ENCODE results near the gene TMEM154.

Gene TMEM154

DNA sequence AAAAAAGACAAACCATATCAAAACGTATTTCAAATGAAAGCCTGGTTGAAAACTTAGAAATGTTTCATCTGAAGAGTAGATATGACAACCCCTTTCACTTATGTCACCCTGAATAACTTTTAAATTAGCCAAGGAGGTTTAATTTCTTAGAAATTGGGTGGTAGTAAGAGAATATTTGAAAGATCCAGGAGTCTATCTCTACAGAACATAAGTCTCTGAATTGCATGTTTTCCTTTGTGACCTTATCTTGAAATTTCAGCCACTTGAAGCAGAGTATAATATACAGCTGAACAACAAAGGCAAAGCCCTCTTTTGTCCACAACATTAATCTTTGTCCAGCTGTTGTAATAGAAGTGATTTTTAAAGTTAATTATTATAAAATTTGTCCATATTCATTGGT is 49.5 kb downstream of the TMEM154 start:
- TF ChIP-seq RAD21 (IDR thresholded peaks at IDR 0.05; ENCODE audit: low read depth) (no peak), FOXM1 (IDR thresholded peaks at IDR 0.05; ENCODE audit: borderline replicate concordance, low read depth) (no peak)

DNA sequence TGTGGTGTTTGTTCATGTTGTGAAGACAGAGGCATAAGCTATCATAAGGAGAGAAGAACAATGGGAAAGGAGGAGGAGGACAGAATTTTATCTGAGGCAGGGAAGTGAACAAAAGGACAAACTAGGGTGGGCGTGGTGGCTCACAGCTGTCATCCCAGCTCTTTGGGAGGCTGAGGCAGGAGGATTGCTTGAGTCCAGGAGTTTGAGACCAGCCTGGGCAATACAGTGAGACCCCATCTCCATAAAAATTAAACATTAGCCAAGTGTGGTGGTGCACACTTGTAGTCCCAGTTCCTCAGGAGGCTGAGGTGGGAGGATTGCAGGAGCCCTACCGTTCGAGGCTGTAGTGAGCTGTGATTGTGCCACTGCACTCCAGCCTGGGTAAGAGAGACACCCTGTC is 49.9 kb downstream of the TMEM154 start:
- TF ChIP-seq RAD21 (IDR thresholded peaks at IDR 0.05; ENCODE audit: low read depth) = no peak
- TF ChIP-seq ZBTB7A (IDR thresholded peaks at IDR 0.05; ENCODE audit: low read depth) = no peak
- TF ChIP-seq, protein P1, sequence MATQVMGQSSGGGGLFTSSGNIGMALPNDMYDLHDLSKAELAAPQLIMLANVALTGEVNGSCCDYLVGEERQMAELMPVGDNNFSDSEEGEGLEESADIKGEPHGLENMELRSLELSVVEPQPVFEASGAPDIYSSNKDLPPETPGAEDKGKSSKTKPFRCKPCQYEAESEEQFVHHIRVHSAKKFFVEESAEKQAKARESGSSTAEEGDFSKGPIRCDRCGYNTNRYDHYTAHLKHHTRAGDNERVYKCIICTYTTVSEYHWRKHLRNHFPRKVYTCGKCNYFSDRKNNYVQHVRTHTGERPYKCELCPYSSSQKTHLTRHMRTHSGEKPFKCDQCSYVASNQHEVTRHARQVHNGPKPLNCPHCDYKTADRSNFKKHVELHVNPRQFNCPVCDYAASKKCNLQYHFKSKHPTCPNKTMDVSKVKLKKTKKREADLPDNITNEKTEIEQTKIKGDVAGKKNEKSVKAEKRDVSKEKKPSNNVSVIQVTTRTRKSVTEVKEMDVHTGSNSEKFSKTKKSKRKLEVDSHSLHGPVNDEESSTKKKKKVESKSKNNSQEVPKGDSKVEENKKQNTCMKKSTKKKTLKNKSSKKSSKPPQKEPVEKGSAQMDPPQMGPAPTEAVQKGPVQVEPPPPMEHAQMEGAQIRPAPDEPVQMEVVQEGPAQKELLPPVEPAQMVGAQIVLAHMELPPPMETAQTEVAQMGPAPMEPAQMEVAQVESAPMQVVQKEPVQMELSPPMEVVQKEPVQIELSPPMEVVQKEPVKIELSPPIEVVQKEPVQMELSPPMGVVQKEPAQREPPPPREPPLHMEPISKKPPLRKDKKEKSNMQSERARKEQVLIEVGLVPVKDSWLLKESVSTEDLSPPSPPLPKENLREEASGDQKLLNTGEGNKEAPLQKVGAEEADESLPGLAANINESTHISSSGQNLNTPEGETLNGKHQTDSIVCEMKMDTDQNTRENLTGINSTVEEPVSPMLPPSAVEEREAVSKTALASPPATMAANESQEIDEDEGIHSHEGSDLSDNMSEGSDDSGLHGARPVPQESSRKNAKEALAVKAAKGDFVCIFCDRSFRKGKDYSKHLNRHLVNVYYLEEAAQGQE (IDR thresholded peaks at IDR 0.05; ENCODE audit: low read depth) = no peak
- TF ChIP-seq, protein P2, sequence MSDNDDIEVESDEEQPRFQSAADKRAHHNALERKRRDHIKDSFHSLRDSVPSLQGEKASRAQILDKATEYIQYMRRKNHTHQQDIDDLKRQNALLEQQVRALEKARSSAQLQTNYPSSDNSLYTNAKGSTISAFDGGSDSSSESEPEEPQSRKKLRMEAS (IDR thresholded peaks at IDR 0.05) = no peak
- TF ChIP-seq CREB1 (IDR thresholded peaks at IDR 0.05; ENCODE audit: low read depth) = no peak
- TF ChIP-seq, protein P3, sequence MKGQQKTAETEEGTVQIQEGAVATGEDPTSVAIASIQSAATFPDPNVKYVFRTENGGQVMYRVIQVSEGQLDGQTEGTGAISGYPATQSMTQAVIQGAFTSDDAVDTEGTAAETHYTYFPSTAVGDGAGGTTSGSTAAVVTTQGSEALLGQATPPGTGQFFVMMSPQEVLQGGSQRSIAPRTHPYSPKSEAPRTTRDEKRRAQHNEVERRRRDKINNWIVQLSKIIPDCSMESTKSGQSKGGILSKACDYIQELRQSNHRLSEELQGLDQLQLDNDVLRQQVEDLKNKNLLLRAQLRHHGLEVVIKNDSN (IDR thresholded peaks at IDR 0.05) = no peak
- no peak for TF ChIP-seq FOXM1 (IDR thresholded peaks at IDR 0.05; ENCODE audit: borderline replicate concordance, low read depth)
- TF ChIP-seq TEAD4 (IDR thresholded peaks at IDR 0.05) = no peak
- TF ChIP-seq EGR1 (IDR thresholded peaks at IDR 0.05) = no peak
- TF ChIP-seq EP300 (IDR thresholded peaks at IDR 0.05; ENCODE audit: borderline replicate concordance) = no peak
- no peak for TF ChIP-seq TAF1 (IDR thresholded peaks at IDR 0.05; ENCODE audit: low read depth)
- TF ChIP-seq TCF12 (IDR thresholded peaks at IDR 0.05; ENCODE audit: low read depth) = no peak
- TF ChIP-seq NFIC (IDR thresholded peaks at IDR 0.05) = no peak
- no peak for TF ChIP-seq CEBPB (IDR thresholded peaks at IDR 0.05)
- no peak for TF ChIP-seq YY1 (IDR thresholded peaks at IDR 0.05; ENCODE audit: low read depth)

DNA sequence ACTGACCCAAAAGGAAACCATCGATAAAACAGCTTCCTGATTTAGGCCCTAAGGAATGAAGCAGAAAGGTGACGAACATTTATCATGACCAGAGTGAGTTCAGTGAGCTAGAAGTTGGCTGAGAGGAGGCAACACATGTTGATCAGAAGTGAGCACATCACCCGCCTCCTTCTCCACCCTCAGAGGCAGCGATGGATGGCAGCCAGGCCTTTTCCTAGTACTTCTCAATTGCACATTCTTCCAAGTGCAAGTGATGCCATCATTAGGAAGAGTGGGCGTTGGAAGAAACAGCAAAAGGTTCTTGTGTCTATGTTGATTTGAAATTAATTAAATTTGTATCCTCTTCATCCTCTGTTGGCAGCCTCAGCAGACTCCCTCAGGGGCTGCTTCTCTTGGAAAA is 51.7 kb downstream of the TMEM154 start:
- TF ChIP-seq TEAD4 (IDR thresholded peaks at IDR 0.05) (no peak), FOXM1 (IDR thresholded peaks at IDR 0.05; ENCODE audit: borderline replicate concordance, low read depth) (no peak)

DNA sequence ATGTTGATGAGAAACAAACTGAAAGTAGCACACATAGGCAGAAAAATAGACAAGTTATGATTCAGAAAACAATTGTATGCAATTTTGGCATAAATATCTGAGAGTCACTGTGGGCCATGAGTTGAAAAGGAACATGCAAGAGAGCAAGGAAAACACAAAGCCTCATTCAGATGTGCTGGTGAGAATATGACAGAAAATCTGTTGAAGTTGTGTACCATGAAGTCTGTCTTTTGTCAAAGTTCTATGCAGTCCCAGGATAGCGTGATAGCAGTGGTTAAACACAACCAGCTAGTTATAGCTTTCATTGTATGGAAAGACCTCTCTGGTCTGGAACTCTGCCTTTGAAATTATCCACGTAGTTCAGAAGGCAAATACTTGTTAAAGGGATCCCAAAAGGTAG is 53.0 kb downstream of the TMEM154 start:
- TF ChIP-seq ZBTB7A (IDR thresholded peaks at IDR 0.05; ENCODE audit: low read depth) (no peak), NFIC (IDR thresholded peaks at IDR 0.05) (no peak)
- TF ChIP-seq, protein P3 (IDR thresholded peaks at IDR 0.05) = no peak

DNA sequence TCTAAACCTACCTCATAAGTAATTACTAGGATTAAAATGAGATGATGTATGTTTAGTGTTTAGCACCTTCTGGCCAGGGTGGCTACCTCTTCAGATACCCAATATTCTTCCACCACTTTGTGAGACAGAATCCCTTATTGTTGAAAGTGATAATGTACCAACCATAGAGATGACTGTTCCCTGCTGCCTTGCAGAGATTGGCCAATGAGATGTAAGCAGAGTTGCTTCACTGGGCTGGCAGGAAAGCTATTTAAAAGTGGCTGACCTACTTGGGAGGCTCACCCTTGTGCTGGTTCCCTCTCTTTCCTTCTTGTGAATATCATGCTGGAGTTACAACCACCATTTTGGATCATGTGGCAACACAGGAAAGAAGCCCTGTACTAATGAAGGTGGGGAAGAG is 58.9 kb downstream of the TMEM154 start:
- no peak for TF ChIP-seq FOXM1 (IDR thresholded peaks at IDR 0.05; ENCODE audit: borderline replicate concordance, low read depth)
- TF ChIP-seq CEBPB (IDR thresholded peaks at IDR 0.05) = no peak
- TF ChIP-seq YY1 (IDR thresholded peaks at IDR 0.05; ENCODE audit: low read depth) = no peak
- TF ChIP-seq TCF12 (IDR thresholded peaks at IDR 0.05; ENCODE audit: low read depth) = no peak

DNA sequence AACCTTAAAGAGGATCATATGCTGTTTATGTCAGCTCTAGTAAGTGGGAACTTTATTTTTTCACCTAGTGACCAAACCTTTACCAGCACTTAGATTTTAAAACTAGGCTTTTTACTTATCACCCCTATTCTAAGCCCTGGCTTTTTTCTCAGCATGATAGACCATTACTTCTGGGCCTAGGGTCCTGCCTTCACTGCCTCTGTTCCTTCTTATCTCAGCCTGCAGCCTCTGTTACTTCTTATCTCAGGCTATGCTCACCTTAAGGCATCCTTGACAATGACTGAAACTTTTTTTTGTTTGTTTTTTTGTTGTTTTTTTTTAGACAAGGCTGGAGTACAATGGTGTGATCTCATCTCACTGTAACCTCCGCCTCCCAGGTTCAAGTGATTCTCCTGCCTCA is 59.6 kb downstream of the TMEM154 start:
- TF ChIP-seq TAF1 (IDR thresholded peaks at IDR 0.05; ENCODE audit: low read depth) (no peak), ZBTB7A (IDR thresholded peaks at IDR 0.05; ENCODE audit: low read depth) (no peak), EP300 (IDR thresholded peaks at IDR 0.05; ENCODE audit: borderline replicate concordance) (no peak), YY1 (IDR thresholded peaks at IDR 0.05; ENCODE audit: low read depth) (no peak), EGR1 (IDR thresholded peaks at IDR 0.05) (no peak), FOXM1 (IDR thresholded peaks at IDR 0.05; ENCODE audit: borderline replicate concordance, low read depth) (no peak), CREB1 (IDR thresholded peaks at IDR 0.05; ENCODE audit: low read depth) (no peak), CEBPB (IDR thresholded peaks at IDR 0.05) (no peak), TCF12 (IDR thresholded peaks at IDR 0.05; ENCODE audit: low read depth) (no peak), NFIC (IDR thresholded peaks at IDR 0.05) (no peak), TEAD4 (IDR thresholded peaks at IDR 0.05) (no peak), RAD21 (IDR thresholded peaks at IDR 0.05; ENCODE audit: low read depth) (no peak)
- TF ChIP-seq, protein P3 (IDR thresholded peaks at IDR 0.05) = no peak
- TF ChIP-seq, protein P1 (IDR thresholded peaks at IDR 0.05; ENCODE audit: low read depth) = no peak
- TF ChIP-seq, protein P2 (IDR thresholded peaks at IDR 0.05) = no peak

Data from Ishikawa (cell line).